DND-41 (cell line): ENCODE data around the gene SPART.
"Not testable (repeated sequence)": the region's sequence is repeated elsewhere in the genome, so short reads cannot be mapped to it uniquely, and the experiment has no call there.

Experiments used
- ATAC-seq: fragments of 200-7000 bp; cut with Tn5 transposase; 3 replicates; pipeline ENCODE4 v1.9.1; 2021; ENCODE audit warnings: low read depth; ENCODE audit not compliant: insufficient read depth
- DNase-seq: peaks from one replicate; pipeline ENCODE4 v3.0.0-alpha.2; 2020
- H2AFZ ChIP-seq: 2 replicates; pipeline ENCODE4 v1.6.0; 2012; ENCODE audit warnings: low read depth, low read length
- H3K27ac ChIP-seq: 2 replicates; pipeline ENCODE4 v1.5.1; 2012; ENCODE audit warnings: low read length, inconsistent platforms
- H3K27me3 ChIP-seq: fragments of 200-600 bp; sonication (generic); 2 replicates; pipeline ENCODE4 v1.6.0; 2012; ENCODE audit warnings: low read length, mild to moderate bottlenecking, inconsistent platforms; ENCODE audit not compliant: insufficient read depth, poor library complexity
- H3K36me3 ChIP-seq: 2 replicates; pipeline ENCODE4 v1.5.1; 2012; ENCODE audit warnings: low read length, inconsistent platforms; ENCODE audit not compliant: insufficient read depth
- H3K4me1 ChIP-seq: 2 replicates; pipeline ENCODE4 v1.5.1; 2012; ENCODE audit warnings: mild to moderate bottlenecking, low read length; ENCODE audit not compliant: insufficient read depth
- H3K4me2 ChIP-seq: 2 replicates; pipeline ENCODE4 v1.6.0; 2012; ENCODE audit warnings: mild to moderate bottlenecking, moderate library complexity, low read length, inconsistent platforms; ENCODE audit not compliant: insufficient read depth
- H3K4me3 ChIP-seq, 2 experiments: fragments of 200-600 bp in 1 of 2; shearing (Covaris generic) in 1 of 2; 2 replicates each; pipeline ENCODE4 v1.5.1; 2012 to 2016; ENCODE audit warnings: inconsistent platforms in 2 of 2, low read length in 2 of 2, mild to moderate bottlenecking in 2 of 2, low read depth in 1 of 2, moderate library complexity in 1 of 2
- H3K79me2 ChIP-seq: 2 replicates; pipeline ENCODE4 v1.6.0; 2012; ENCODE audit warnings: low read length, inconsistent platforms; ENCODE audit not compliant: insufficient read depth
- H3K9ac ChIP-seq: 2 replicates; pipeline ENCODE4 v1.6.0; 2012; ENCODE audit warnings: low read depth, mild to moderate bottlenecking, inconsistent platforms, low read length, moderate library complexity
- H3K9me3 ChIP-seq: 2 replicates; pipeline ENCODE4 v1.5.1; 2012; ENCODE audit warnings: low read length, moderate library complexity, mild to moderate bottlenecking, inconsistent platforms; ENCODE audit not compliant: insufficient read depth, severe bottlenecking
- H4K20me1 ChIP-seq: 2 replicates; pipeline ENCODE4 v1.6.0; 2012; ENCODE audit warnings: low read length; ENCODE audit not compliant: insufficient read depth
- EZH2 ChIP-seq: IDR thresholded peaks from 3 replicates; pipeline ENCODE4 v1.6.1; 2012; ENCODE audit warnings: borderline replicate concordance, low read depth, mild to moderate bottlenecking, moderate library complexity, low read length, inconsistent platforms; ENCODE audit not compliant: severe bottlenecking
- TF ChIP-seq, protein P1 (sequence below): IDR thresholded peaks from 2 replicates; pipeline ENCODE4 v1.5.1; 2012; ENCODE audit warnings: borderline replicate concordance, low read length, moderate library complexity, mild to moderate bottlenecking; ENCODE audit not compliant: poor library complexity, severe bottlenecking; ENCODE audit errors: extremely low read depth

The SPART gene

GRCh38 chr13:36323951-36324566 is 22.1 kb downstream of the SPART start:
- ATAC-seq, result no peak
- Histone ChIP-seq H3K9ac (no peak overlapping the region), H3K4me3 (no peak overlapping the region)

GRCh38 chr13:36323408-36323807 is 22.8 kb downstream of the SPART start:
- H3K9me3 ChIP-seq, result no peaks in the 10 kb centered on the region
- no peak for TF ChIP-seq EZH2
- TF ChIP-seq, protein P1, sequence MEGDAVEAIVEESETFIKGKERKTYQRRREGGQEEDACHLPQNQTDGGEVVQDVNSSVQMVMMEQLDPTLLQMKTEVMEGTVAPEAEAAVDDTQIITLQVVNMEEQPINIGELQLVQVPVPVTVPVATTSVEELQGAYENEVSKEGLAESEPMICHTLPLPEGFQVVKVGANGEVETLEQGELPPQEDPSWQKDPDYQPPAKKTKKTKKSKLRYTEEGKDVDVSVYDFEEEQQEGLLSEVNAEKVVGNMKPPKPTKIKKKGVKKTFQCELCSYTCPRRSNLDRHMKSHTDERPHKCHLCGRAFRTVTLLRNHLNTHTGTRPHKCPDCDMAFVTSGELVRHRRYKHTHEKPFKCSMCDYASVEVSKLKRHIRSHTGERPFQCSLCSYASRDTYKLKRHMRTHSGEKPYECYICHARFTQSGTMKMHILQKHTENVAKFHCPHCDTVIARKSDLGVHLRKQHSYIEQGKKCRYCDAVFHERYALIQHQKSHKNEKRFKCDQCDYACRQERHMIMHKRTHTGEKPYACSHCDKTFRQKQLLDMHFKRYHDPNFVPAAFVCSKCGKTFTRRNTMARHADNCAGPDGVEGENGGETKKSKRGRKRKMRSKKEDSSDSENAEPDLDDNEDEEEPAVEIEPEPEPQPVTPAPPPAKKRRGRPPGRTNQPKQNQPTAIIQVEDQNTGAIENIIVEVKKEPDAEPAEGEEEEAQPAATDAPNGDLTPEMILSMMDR, result no peak
- ATAC-seq, result no peak
- DNase-seq, result no peak
- H3K4me2 ChIP-seq, result no peak overlapping the region
- H3K9ac ChIP-seq, result no peak overlapping the region
- no peaks in the 10 kb centered on the region for H3K36me3 ChIP-seq
- no peak overlapping the region for H3K4me3 ChIP-seq
- H3K27me3 ChIP-seq, result no peaks in the 10 kb centered on the region
- H2AFZ ChIP-seq, result no peak overlapping the region
- H4K20me1 ChIP-seq, result no peaks in the 10 kb centered on the region
- H3K27ac ChIP-seq, result no peak overlapping the region
- H3K79me2 ChIP-seq, result no peaks in the 10 kb centered on the region
- H3K4me1 ChIP-seq, result no peaks in the 10 kb centered on the region

More at GRCh38 chr13:36323951-36324566, 22.1 kb downstream of the SPART start:
- Histone ChIP-seq H3K9me3 (no peaks in the 10 kb centered on the region), H3K27me3 (no peaks in the 10 kb centered on the region), H3K36me3 (no peaks in the 10 kb centered on the region), H3K27ac (no peak overlapping the region), H4K20me1 (no peaks in the 10 kb centered on the region), H3K4me1 (no peaks in the 10 kb centered on the region), H3K4me2 (no peak overlapping the region), H2AFZ (no peak overlapping the region), H3K79me2 (no peaks in the 10 kb centered on the region)
- TF ChIP-seq, protein P1, result no peak
- no peak for TF ChIP-seq EZH2
- no peak for DNase-seq

DNA sequence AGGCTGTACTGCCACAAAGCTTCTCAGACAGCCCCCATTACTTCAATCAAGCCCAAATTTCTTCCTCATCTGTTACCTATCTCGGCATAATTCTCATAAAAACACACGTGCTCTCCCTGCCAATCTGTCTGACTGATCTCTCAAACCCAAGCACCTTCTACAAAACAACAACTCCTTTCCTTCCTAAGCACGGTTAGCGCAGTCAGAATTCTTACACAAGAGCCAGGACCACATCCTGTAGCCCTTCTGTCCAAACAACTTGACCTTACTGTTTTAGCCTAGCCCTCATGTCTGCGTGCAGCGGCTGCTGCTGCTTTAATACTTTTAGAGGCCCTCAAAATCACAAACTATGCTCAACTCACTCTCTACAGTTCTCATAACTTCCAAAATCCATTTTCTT is 26.4 kb downstream of the SPART start:
- H3K36me3 ChIP-seq, H4K20me1 ChIP-seq, H3K4me2 ChIP-seq, ATAC-seq, H3K4me3 ChIP-seq, H3K4me1 ChIP-seq, H2AFZ ChIP-seq, DNase-seq, H3K27me3 ChIP-seq, H3K79me2 ChIP-seq, H3K9me3 ChIP-seq, H3K27ac ChIP-seq, H3K9ac ChIP-seq: not testable (repeated sequence)

DNA sequence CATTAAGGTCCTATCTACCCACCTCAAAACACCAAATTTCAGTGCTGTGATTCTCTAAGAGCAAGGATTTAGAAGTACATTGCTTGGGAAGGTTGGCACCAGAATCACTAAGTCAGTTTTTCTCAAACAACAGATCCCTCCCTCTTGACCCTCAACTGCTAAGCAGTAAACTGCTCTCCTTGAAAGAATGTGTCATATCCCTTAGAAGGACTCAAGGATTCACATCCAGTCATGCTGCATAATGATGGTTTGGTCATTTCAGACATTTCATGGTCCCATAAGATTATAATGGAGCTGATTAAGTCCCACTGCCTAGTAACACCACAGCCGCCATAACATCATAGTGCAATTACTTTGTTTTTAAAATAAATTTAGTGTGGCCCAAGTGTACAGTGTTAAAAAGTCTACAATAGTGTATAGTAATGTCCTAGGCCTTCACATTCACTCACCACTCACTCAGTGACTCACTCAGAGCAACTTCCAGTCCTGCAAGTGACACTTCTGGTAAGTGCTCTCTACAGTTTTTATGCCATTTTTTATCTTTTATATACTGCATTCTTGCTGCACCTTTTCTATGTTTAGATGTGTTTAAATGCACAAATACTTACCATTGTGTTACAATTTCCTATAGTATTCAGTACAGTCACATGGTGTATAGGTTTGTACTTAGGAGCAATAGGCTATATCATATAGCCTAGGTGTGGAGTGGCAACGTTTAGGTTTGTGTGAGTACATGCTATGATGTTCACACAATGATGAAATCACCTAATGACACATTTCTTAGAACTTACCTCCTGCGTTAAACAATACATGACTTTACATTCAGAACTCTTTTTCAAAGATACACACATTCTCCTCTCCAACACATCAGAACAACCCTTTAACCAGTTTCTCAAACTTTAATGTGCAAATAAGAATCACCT is 32.9 kb downstream of the SPART start:
- Histone ChIP-seq H3K27ac (no peak overlapping the region), H3K4me2 (no peak overlapping the region), H3K27me3 (no peaks in the 10 kb centered on the region), H3K79me2 (no peaks in the 10 kb centered on the region), H4K20me1 (no peaks in the 10 kb centered on the region), H3K4me3 (no peak overlapping the region), H2AFZ (no peak overlapping the region), H3K4me1 (no peaks in the 10 kb centered on the region), H3K9me3 (no peaks in the 10 kb centered on the region), H3K9ac (no peak overlapping the region), H3K36me3 (no peaks in the 10 kb centered on the region)
- ATAC-seq, result no peak
- no peak for DNase-seq
- TF ChIP-seq, protein P1, result no peak
- no peak for TF ChIP-seq EZH2
